GM19397 (cell line): ENCODE results near the gene PLEKHA6.

Experiments
- ATAC-seq: cut with Tn5 transposase; IDR thresholded peaks from one replicate; pipeline ENCODE4 v1.9.1; 2021; ENCODE audit warnings: mild to moderate bottlenecking, moderate library complexity; ENCODE audit not compliant: unreplicated experiment

The PLEKHA6 gene

DNA sequence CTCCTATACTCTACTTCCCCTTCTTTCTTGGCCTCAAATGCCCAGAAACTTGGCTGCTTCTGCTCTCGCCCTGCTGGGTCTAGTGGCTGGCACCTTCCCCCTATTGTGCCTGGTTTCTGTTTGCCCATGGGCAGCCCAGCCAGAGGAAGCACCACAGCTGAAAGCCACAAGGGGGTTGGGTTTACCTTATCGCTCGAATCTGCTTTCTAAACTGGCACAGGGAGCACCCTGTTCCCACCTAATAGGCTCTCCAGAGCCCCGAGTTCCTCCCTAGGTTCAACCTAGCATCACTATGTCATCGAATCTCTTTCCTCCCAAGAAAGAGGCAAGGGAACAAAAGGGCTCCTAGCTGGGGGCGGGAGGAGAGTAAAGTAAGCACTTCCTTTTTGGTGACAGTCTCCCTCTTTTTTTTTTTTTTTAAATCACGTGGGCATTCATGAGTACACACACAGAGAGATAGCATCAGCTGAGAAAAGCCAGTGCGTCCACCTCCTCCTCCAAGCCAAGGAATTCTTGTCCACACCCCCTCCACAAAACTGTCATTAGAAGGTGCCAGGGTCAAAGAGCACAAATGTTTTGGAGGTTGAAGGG is 72.8 kb downstream of the PLEKHA6 start:
- no peak for ATAC-seq

DNA sequence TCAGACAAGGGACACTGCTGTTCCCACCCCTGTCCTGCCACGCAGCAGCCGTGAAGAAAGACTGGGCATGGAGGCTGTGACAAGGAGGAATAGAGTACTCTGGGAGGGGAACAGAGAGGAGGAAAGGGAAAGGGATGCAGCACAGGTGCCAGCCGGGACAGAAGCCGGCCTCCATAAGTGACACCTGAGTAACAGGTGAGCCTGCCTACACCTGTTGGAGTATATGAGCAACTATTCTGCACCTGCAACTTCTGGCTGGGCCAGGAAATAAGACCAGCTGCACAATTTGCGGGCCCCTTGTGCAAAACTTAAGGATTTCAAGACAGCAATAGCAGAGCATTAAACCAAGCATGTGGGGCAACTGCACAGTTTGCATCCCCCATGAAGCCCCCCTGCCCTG is 73.4 kb downstream of the PLEKHA6 start:
- ATAC-seq = no peak

GRCh38 chr1:204285436-204286305 is 74.1 kb downstream of the PLEKHA6 start:
- no peak for ATAC-seq

DNA sequence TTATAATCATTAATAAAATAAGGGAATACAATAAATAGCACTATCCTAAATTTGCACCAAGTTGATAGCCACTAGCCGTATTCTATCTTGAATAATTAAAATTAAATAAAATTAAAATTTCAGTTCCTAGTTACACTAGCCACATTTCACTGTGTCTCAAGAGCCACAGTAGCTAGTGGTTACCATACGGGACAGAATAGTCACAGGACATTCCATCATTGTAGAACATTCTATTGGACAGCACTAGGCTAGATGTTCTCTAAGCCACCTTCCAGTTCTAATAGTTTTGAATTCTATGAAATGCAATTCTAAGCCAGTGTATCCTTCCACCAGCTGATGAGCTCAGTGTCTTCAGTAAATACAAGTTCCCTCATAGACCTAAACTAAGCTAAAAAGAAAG is 74.8 kb downstream of the PLEKHA6 start:
- ATAC-seq = no peak

DNA sequence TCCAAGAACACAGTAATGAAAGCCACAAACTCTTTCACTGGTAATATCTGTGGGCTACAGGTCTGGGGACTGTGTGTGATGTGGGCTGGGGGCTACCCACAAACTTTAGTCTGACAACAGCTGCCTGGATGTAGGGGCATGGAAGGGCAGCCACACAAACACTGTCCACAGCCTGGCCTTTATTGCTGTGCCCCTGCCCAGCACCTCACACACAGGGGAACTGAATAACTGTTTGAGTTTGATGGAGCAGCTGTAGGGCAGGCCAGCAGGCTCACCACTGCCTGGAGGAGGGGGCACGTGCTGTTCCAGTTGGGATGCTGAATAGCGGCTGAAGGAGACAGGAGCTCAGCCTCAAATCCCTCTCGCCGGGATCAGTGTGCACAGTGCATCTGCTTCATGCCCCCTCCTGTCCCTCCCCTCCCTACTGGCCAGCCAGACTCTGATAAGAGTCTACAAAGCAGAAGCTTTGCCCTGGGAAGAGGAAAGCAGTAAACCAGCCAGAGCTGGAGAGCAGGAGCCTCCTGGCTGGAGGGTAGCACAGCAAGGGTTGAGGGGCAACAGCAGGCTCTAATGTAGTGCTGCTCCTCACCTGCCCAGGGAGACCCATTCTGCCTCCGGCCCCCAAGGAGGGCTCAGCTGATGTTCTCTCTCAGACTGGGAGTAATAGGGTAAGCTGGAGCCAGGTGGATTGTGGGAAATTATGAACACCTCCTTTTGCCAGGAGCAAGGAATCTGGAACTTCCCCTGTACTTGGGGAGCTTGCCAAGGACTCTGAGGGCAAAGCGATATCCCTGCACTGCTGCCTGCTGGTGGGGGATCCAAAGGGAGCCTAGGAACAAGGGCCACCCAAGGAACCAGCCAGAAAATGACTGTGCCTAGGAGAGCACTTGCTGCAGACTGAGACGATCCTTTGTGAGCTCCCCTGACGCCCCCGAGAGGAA is 75.7 kb downstream of the PLEKHA6 start:
- ATAC-seq = no peak

DNA sequence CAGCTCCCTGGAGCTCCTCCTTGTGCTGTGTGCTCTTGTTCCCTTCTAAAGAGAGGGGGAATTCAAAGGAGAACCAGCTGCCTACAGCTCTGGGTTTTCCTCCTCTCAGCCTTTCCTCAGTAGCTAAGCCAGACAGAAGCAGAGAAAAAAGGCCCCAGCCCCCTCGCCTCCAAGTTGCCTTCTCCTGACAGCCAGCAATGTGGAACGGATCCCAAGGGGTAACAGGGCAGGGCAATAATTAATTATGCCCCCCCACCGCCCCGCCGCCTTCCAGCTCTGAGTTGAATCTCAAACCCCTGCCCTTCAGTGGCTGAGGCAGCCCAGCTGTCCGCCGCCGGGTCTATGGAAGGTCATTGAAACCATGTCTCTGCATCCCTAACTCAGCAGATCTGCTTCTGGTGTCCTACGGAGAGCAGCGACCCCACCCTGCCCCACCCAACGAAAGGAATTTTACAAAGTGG is 76.9 kb downstream of the PLEKHA6 start:
- ATAC-seq = no peak

DNA sequence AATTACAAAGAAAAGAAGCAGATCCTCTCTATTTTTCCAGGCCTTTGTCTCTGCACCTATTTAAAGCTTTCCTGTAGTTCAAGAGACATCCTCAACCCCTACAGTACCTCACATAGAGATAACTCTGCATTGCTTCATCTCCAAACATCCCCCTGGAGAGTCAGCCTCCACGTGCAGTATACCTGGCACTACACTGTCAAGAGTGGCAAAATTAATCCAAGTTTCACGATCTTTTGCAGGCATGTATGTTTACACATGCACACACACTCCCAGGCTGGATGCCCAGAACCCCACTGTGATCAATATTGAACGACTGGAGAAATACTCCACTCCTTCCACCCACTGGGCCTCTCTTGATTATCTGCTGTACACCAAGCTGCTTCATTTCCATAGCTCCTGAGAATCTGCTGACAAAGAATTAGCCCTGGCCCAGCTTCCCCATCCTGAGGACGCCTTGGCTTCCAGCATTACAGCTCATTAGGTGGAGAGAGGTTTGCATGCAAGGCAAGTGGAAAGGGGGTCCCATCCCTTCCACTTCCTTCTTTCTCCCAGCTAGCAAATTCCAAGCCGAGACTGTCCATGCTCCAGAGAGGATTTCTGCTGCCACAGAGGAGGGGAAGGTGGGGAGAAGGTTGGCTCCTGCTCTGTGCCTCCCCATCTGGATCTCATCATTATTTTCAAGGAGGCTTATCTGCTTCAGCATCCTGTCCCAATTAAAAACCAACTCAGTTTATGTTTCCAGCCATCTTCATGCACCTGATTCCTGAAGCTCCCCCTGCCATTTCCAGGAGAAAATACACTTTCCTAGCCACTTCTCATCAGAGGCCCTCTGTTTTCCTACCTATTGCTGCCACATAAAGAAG is 79.4 kb downstream of the PLEKHA6 start:
- no peak for ATAC-seq

DNA sequence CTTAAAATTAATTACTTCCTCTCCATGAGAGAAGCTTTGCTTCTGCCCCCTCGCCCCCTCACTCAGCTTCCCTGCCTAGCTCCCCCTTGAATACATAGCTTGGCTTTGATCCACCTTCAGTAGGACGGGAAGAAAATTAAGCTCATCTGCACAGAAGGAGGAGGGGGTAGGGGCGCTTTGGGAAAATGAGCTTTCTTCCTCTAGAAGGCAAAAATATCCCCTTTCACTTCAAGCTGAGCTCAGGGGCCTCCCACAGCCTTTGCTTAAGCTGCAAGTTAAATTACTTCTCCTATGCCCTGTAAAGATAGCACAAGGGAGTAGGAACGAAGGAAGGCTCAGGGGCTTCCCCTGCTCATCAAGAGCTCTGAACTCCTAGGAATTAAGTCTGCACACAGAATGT is 80.8 kb downstream of the PLEKHA6 start:
- ATAC-seq = no peak

- ATAC-seq = no peak
These were observed 81.5 kb downstream of the PLEKHA6 start for GRCh38 chr1:204278251-204278650.

GRCh38 chr1:204277563-204278219 is 82.0 kb downstream of the PLEKHA6 start:
- no peak for ATAC-seq

- no peak for ATAC-seq
These were observed 83.9 kb downstream of the PLEKHA6 start for GRCh38 chr1:204275695-204276370.

GRCh38 chr1:204274446-204274845 is 85.3 kb downstream of the PLEKHA6 start:
- ATAC-seq = no peak

DNA sequence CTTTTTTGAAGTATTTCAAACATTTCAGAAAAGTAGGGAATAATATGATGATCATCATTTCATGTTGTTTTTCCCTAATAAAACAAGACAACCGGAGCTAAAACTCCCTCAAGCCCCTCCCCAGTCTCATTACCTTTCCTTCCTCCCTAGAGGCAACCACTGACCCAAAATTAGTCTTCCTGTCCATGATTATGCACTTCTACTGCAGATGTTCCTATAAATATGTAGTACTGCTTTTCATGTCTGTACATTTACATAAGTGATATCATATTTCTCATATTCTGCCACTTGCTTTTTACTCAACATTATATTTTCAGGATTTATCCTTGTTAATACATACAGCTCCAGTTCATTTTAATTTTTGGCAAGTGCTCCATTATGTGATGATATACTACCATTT is 87.2 kb downstream of the PLEKHA6 start:
- no peak for ATAC-seq

GRCh38 chr1:204271970-204272369 is 87.8 kb downstream of the PLEKHA6 start:
- no peak for ATAC-seq

DNA sequence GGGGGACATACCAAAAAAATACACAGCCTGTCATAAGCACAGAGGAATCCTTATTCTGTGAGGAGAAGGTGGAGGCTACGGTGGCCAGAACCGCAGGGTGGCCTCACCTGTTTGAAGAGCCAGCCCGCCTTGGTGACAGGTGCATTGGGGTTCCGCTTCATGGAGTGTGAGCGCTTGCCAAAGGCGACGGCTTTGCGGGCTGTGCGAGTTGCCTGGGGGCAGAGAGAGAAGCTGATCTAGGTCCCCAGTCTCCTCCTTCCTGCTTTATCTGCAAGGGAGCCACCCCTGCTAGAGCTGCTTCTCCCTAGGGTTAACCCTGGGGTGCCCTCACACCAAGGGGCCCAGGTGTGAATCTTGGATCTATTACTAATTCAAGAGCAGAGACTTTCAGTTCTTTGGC is 91.6 kb downstream of the PLEKHA6 start:
- no peak for ATAC-seq

GRCh38 chr1:204267191-204267601 is 92.5 kb downstream of the PLEKHA6 start:
- ATAC-seq = no peak

DNA sequence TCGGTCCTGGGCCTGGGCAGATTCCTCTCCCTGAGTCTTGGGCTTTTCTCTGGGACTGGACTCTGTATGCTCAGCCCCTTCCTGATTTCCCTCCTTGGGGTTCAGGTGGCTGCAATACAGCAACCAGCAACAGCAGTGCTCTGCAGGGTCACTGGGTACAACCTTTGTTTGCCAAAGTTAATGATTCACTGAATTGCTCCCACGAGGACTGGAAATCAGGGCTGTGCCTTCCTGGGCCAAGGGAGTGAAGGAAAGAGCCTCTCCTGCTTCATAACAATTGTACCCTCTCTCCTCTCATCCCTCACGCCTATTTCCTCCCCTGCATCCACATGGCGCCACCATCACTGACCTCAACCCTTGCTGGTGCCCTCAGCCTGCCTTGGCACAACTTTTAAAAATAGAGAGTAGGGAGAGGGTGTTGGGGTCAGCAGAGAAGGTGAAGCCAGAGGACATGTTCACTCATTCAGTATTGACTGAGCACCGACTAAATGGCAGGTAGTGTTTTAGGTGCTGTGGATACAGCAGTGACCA is 93.2 kb downstream of the PLEKHA6 start:
- ATAC-seq = no peak

GRCh38 chr1:204265665-204266064 is 94.1 kb downstream of the PLEKHA6 start:
- no peak for ATAC-seq

DNA sequence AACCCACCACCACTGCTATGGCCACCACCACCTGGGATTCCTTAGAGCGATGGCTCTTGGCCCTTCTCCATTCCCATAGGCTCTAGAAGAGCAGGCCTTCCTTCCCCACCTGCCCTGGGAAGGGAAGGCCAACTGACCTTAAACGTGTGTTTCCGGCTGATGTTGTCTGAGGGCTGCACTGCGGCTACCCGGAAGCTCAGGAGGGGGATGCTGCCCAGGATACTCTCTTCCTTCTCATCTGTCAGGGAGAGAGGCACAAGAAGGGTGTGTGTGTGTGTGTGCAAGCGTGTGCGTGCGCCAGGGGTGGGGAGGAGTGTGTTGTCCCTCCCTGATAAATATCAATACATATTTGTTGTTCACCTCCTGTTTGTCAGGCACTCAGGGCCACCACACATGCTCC is 94.9 kb downstream of the PLEKHA6 start:
- ATAC-seq = no peak
